Fibroblast of lung (primary cell): ENCODE measurements around the gene CDKL5.

Experiments used
- CTCF ChIP-seq, 2 donors: IDR thresholded peaks in 1 of 2; conservative IDR thresholded peaks in 1 of 2; 1 replicate in 1 of 2; 2 replicates in 1 of 2; pipeline ENCODE4 v1.5.1; 2011 to 2012; ENCODE audit warnings: low read length in 2 of 2, control low read depth in 1 of 2, inconsistent platforms in 1 of 2, low read depth in 1 of 2, mild to moderate bottlenecking in 1 of 2
- EZH2 ChIP-seq: IDR thresholded peaks from 2 replicates; pipeline ENCODE4 v1.5.1; 2012; ENCODE audit warnings: low read length, control low read depth, mild to moderate bottlenecking; ENCODE audit errors: missing control alignments

GRCh38 chrX:18613930-18614639 lies 188.7 kb downstream of the CDKL5 start:
- no peak for TF ChIP-seq CTCF (conservative IDR thresholded peaks at IDR 0.05 in 1 of 2, IDR thresholded peaks at IDR 0.05 in 1 of 2; ENCODE audit: low read depth in 1 of 2, low read length in 2 of 2)
- TF ChIP-seq EZH2 = no peak
